Activated CD4-positive, alpha-beta T cell treated with anti-CD3 and anti-CD28 coated beads for 4 hours (primary cell): ENCODE data around the gene PLEKHB2.
"Not testable (repeated sequence)": the region's sequence is repeated elsewhere in the genome, so short reads cannot be mapped to it uniquely, and the experiment has no call there.

Experiments used
- DNase-seq, 2 donors: peaks; one replicate each; pipeline ENCODE4 v3.0.0-alpha.2; 2020

The PLEKHB2 gene

DNA sequence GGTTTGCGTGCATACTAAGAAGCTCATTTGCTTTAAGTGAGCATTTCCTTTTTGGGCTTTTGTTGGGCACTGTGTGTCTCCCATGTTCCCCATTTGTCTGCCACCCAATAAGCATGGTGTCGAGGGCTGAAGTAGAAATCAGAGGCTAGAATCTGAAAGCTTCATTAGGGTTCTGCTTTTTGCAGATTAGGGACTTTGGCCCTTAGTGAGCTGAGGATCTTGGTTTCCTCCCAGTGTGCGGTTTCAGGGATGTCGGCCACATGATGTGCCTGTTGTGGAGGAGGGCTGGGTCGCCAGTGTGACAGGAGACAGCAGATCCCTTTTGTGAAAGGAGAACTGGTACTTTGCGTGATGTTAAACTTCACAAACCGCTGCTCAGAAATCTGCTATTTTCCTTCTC, 41.1 kb downstream of the PLEKHB2 start:
- DNase-seq = no peak

GRCh38 chr2:131146749-131147148, 41.6 kb downstream of the PLEKHB2 start:
- DNase-seq = no peak

DNA sequence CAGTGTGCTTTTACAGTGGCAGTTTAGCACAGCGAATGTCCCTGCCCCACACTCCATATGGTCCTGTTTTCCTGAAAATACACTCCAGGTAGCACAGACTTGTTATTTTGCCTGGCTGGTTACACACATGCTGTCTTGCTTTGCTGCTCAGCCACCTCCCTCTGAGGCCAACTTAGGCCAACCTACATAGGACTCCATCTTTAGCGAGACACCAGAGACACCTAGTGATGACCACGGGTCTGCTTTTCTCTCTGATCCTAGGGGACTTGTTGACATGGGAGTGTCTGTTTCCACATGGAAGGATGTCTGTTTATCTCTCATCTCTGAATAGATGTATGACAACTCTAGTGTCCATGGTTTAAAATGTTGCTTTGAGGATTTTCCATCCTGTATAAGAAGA, 43.3 kb downstream of the PLEKHB2 start:
- no peak for DNase-seq

DNA sequence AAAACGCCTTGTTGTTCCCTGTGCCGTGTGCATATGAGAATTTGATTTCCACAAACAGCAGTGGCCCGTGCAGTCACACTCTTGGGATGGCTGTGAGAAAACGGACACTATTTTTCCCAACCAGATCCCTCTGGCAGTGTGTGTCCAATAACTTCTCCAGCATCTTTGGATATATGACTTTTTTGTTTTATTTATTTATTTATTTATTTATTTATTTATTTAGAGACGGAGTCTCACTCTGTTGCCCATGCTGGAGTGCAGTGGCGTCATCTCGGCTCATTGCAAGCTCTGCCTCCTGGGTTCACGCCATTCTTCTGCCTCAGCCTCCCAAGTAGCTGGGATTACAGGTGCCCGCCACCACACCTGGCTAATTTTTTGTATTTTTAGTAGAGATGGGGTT, 45.0 kb downstream of the PLEKHB2 start:
- not testable (repeated sequence) for DNase-seq

GRCh38 chr2:131151398-131151797, 46.3 kb downstream of the PLEKHB2 start:
- no peak for DNase-seq

GRCh38 chr2:131152074-131152473, 46.9 kb downstream of the PLEKHB2 start:
- DNase-seq = no peak

- DNase-seq = no peak
Observed at GRCh38 chr2:131153529-131153928, 48.4 kb downstream of the PLEKHB2 start.

GRCh38 chr2:131154071-131154531, 49.0 kb downstream of the PLEKHB2 start:
- DNase-seq = peak; percentile 59 to 66

DNA sequence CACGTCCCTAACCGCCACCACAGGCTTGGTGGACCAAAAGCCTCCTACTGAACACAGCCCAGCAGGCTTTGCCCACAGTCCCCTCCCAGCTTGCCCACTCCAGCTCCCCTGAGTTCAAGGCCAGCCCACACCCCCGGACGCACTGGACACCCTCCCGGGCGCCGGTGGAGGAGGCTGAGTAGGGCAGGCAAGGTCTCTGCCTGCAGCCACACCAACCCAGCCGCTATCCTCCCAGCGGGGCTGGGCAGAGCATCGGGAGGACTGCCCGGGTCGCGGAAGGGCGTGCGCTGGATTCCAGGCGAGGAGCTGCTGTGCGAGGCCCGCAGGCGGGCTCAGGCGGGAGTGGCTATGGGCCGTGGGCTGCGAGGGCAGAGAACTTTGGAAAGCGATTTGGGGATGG, 49.5 kb downstream of the PLEKHB2 start:
- peak in 1 of 2 donors; percentile 3 for DNase-seq

GRCh38 chr2:131155208-131155855, 50.2 kb downstream of the PLEKHB2 start:
- no peak for DNase-seq

GRCh38 chr2:131156452-131157149, 51.5 kb downstream of the PLEKHB2 start:
- DNase-seq = peak; percentile 2 to 21

DNA sequence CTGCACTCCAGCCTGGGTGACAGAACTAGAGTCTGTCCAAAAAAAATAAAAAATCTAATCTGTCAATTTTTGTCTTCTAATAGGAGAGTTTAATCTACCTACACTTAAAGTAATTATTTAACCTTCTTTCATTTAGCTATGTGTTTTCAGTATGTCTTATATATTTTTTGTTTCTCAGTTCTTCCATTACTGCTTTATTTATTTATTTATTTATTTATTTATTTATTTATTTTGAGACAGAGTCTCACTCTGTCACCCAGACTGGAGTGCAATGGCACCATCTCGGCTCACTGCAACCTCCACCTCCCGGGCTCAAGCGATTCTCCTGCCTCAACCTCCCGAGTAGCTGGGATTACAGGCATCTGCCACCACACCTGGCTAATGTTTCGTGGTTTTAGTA, 60.4 kb downstream of the PLEKHB2 start:
- not testable (repeated sequence) for DNase-seq

DNA sequence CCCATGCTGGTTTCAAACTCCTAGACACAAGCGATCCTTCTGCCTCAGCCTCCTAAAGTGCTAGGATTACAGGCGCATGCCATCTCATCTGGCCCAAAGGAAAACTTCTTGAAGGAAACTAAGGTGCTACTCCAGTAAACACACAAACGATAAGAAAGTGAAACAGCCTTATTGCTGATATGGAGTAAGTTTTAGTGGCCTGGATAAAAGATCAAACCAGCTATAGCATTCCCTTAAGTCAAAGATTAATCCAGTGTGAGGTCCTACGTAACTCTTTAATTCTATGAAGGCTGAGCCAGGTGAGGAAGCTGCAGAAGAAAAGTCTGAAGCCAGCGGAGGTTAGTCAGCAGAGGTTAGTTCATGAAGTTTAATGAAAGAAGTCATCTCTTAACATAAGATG, 63.4 kb downstream of the PLEKHB2 start:
- no peak for DNase-seq

- DNase-seq = not testable (repeated sequence)
Observed at GRCh38 chr2:131178050-131178449, 72.9 kb downstream of the PLEKHB2 start.

DNA sequence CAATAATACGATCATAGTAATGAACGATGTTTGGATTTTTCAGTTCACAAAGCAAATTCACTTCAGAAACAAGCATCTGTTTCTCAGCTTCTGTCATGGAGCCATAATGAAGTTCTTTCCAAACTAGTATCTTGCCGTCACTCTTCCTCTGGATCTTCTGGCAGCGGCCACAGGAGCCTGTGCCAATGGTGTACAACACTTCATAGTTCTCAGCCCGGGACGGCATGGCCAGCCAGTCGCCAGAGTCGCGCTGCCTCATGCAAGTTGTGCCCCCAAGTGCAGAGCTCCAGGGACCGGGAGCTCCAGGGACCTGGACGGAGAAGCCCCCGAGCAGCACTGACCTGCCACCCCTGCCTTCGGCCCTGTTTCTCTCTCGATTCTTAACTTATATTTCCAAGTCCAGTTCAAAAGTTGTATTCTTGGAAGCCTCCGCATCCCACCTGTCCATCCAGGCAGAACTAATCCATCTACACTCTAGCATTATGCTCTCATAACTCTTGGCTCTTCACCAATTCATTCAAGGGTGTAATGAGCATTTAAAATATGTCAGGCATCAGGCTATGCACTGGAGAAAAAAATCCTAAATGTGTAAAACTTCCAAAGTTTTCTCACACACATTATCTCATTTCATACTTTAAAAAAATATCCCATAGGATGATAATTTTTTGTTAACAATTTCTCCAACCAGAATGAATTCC, 73.7 kb downstream of the PLEKHB2 start:
- DNase-seq = not testable (repeated sequence)

DNA sequence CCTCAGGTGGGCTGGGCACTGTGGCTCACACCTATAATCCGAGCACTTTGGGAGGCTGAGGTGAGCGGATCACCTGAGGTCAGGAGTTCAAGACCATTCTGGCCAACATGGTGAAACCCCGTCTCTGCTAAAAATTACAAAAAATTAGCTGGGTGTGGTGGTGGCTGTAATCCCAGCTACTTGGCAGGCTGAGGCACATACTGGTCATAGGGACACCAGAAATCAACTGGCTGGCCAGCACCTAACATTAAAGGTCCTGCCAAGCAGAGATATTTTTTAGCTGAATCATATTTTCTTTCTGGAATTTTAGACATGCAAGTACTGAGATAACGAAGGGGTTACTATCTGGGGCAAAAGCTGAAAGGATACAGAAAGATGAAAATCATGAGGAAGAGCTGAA, 76.3 kb downstream of the PLEKHB2 start:
- not testable (repeated sequence) for DNase-seq

- not testable (repeated sequence) for DNase-seq
Observed at GRCh38 chr2:131193421-131193820, 88.3 kb downstream of the PLEKHB2 start.

DNA sequence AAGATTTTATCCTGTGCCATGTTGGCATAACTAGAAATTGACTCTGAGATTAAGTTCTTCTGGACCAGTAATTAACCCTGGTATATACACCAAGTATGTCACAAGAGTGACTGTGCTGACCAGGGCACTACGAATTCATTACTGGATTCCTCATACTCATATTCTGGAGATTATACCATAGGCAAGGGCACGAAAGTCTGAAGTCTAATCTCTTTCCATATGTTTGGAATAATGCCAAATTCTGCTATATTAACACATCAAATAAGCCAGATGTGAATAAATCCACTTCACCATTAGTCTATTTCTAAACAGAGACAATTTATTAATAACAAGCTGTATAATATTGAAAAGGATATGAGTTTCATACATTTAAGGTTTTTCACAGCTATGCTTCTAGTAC, 91.0 kb downstream of the PLEKHB2 start:
- not testable (repeated sequence) for DNase-seq
